GM19023 (cell line): ENCODE results near the gene ALDH5A1.

Experiments
- ATAC-seq: cut with Tn5 transposase; IDR thresholded peaks from one replicate; pipeline ENCODE4 v1.9.1; 2021; ENCODE audit warnings: mild to moderate bottlenecking, moderate library complexity; ENCODE audit not compliant: unreplicated experiment

ALDH5A1 gene

GRCh38 chr6:24494821-24495795 lies at the start of gene ALDH5A1:
ALDH5A1 (plus strand) TSS chr6:24494969; CDS start chr6:24494997, 28 bp downstream.
- peak; percentile 63 for ATAC-seq

GRCh38 chr6:24445704-24446103 lies 49.1 kb upstream of the ALDH5A1 start:
- no peak for ATAC-seq

GRCh38 chr6:24446670-24447069 lies 48.1 kb upstream of the ALDH5A1 start:
- ATAC-seq: no peak

GRCh38 chr6:24448396-24448795 lies 46.4 kb upstream of the ALDH5A1 start:
- no peak for ATAC-seq

GRCh38 chr6:24448828-24449525 lies 45.8 kb upstream of the ALDH5A1 start:
- ATAC-seq: no peak

- no peak for ATAC-seq
Observed at GRCh38 chr6:24451581-24452388, 43.0 kb upstream of the ALDH5A1 start.

- ATAC-seq: no peak
Observed at GRCh38 chr6:24453921-24454320, 40.8 kb upstream of the ALDH5A1 start.

- ATAC-seq: no peak
Observed at GRCh38 chr6:24454452-24454851, 40.3 kb upstream of the ALDH5A1 start.

- ATAC-seq: no peak
Observed at GRCh38 chr6:24455061-24455460, 39.7 kb upstream of the ALDH5A1 start.

GRCh38 chr6:24458134-24458533 lies 36.6 kb upstream of the ALDH5A1 start:
- no peak for ATAC-seq

- ATAC-seq: no peak
Observed at GRCh38 chr6:24458941-24459340, 35.8 kb upstream of the ALDH5A1 start.

GRCh38 chr6:24460966-24461365 lies 33.8 kb upstream of the ALDH5A1 start:
- ATAC-seq: no peak

GRCh38 chr6:24464253-24465038 lies 30.3 kb upstream of the ALDH5A1 start:
- ATAC-seq: no peak

- no peak for ATAC-seq
Observed at GRCh38 chr6:24469811-24470210, 25.0 kb upstream of the ALDH5A1 start.

GRCh38 chr6:24472181-24472580 lies 22.6 kb upstream of the ALDH5A1 start:
- ATAC-seq: no peak

GRCh38 chr6:24476631-24477030 lies 18.1 kb upstream of the ALDH5A1 start:
- ATAC-seq: no peak

GRCh38 chr6:24477070-24477469 lies 17.7 kb upstream of the ALDH5A1 start:
- no peak for ATAC-seq

GRCh38 chr6:24478903-24479302 lies 15.9 kb upstream of the ALDH5A1 start:
- ATAC-seq: no peak

GRCh38 chr6:24480705-24481104 lies 14.1 kb upstream of the ALDH5A1 start:
- ATAC-seq: no peak

GRCh38 chr6:24481449-24481848 lies 13.3 kb upstream of the ALDH5A1 start:
- no peak for ATAC-seq
